Endothelial cell of umbilical vein (primary cell): ENCODE data around the gene TMTC4. TPM values are rescaled to one million over a fixed set of nuclear protein-coding genes. Genes with fewer than 3 reads are reported as not detected.

Source experiments
- BruUV-seq: library from RNA; stranded (reverse); fragments of 400-500 nt; replicated peaks from 2 replicates; lab custom pipeline; 2021; lab: Mats Ljungman, UMichigan
- CTCF ChIA-PET: fragments of 300-600, 350-600 bp; sonication (Branson Sonifier 250); formaldehyde crosslinking; loops from one replicate; lab custom pipeline; 2021; ENCODE audit warnings: antibody characterized with exemption, inconsistent platforms; lab: Charles Lee
- POLR2A ChIA-PET: fragments of 300-600, 350-600 bp; sonication (Branson Sonifier 250); formaldehyde crosslinking; loops from one replicate; lab custom pipeline; 2021; ENCODE audit warnings: antibody characterized with exemption, inconsistent platforms; lab: Charles Lee
- DNase-seq: peaks from one replicate; pipeline ENCODE4 v3.0.0-alpha.2; 2011; ENCODE audit warnings: low read depth, low spot score
- FAIRE-seq: peaks from 2 replicates; lab custom pipeline; 2011; peaks lifted over from hg19 to GRCh38; lab: Jason Lieb, UNC
- H2AFZ ChIP-seq: 2 replicates; pipeline ENCODE4 v1.6.0; 2012; ENCODE audit warnings: low read depth, low read length, control low read depth, inconsistent platforms
- H3K27ac ChIP-seq: 2 replicates; pipeline ENCODE4 v1.5.1; 2011; ENCODE audit warnings: low read depth, mild to moderate bottlenecking, control low read depth, low read length, moderate library complexity; ENCODE audit not compliant: insufficient read depth
- H3K27me3 ChIP-seq, 2 experiments: 2 replicates each; pipeline versions ENCODE4 v1.6.0 to v1.6.1; 2011; ENCODE audit warnings: low read length in 2 of 2, mixed read lengths in 1 of 2; ENCODE audit not compliant: control insufficient read depth in 2 of 2, insufficient read depth in 2 of 2
- H3K36me3 ChIP-seq, 2 experiments: 2 replicates in 1 of 2; 3 replicates in 1 of 2; pipeline ENCODE4 v1.5.1; 2011; ENCODE audit warnings: low read length in 2 of 2, mild to moderate bottlenecking in 1 of 2, moderate library complexity in 1 of 2; ENCODE audit not compliant: control insufficient read depth in 2 of 2, insufficient read depth in 2 of 2; ENCODE audit errors: extremely low read depth in 1 of 2
- H3K4me1 ChIP-seq: 3 replicates; pipeline ENCODE4 v1.5.1; 2011; ENCODE audit warnings: mild to moderate bottlenecking, low read length; ENCODE audit not compliant: control insufficient read depth, insufficient read depth; ENCODE audit errors: extremely low read depth
- H3K4me2 ChIP-seq: 2 replicates; pipeline ENCODE4 v1.6.1; 2011; ENCODE audit warnings: low read length, control low read depth, mixed read lengths; ENCODE audit not compliant: insufficient read depth
- H3K4me3 ChIP-seq, 3 experiments: fragments of 200-600 bp in 1 of 3; sonication (generic), shearing (Covaris generic) in 1 of 3; replicated peaks in 1 of 3; 2 replicates each; pipeline ENCODE4 v1.5.1; 2011 to 2016; ENCODE audit warnings: control low read depth in 3 of 3, low read length in 3 of 3, mild to moderate bottlenecking in 2 of 3, inconsistent platforms in 1 of 3, low read depth in 1 of 3, moderate library complexity in 1 of 3; ENCODE audit not compliant: insufficient read depth in 1 of 3
- H3K79me2 ChIP-seq: 2 replicates; pipeline ENCODE4 v1.6.0; 2012; ENCODE audit warnings: low read length, inconsistent platforms; ENCODE audit not compliant: control insufficient read depth, insufficient read depth
- H3K9ac ChIP-seq: replicated peaks from 2 replicates; pipeline ENCODE3; 2011; ENCODE audit warnings: low read length, control low read depth; ENCODE audit not compliant: insufficient read depth; ENCODE audit errors: extremely low read depth
- H3K9me1 ChIP-seq: replicated peaks from 3 replicates; pipeline ENCODE4 v1.6.0; 2011; ENCODE audit warnings: mild to moderate bottlenecking, low read length; ENCODE audit not compliant: control insufficient read depth, insufficient read depth; ENCODE audit errors: extremely low read depth
- H3K9me3 ChIP-seq: replicated peaks from 2 replicates; pipeline ENCODE4 v1.5.1; 2012; ENCODE audit warnings: low read length, inconsistent platforms; ENCODE audit not compliant: control insufficient read depth, insufficient read depth
- H4K20me1 ChIP-seq: replicated peaks from 2 replicates; pipeline ENCODE3; 2011; ENCODE audit warnings: mild to moderate bottlenecking, low read length; ENCODE audit not compliant: control insufficient read depth, insufficient read depth; ENCODE audit errors: extremely low read depth
- EZH2 ChIP-seq: IDR thresholded peaks from 2 replicates; pipeline ENCODE4 v1.6.1; 2012; ENCODE audit warnings: borderline replicate concordance, low read depth, mild to moderate bottlenecking, moderate library complexity, low read length, inconsistent platforms; ENCODE audit not compliant: severe bottlenecking
- FOS ChIP-seq: IDR thresholded peaks from 2 replicates; pipeline ENCODE4 v1.6.1; 2011; ENCODE audit warnings: mild to moderate bottlenecking, low read length, moderate library complexity, borderline replicate concordance; ENCODE audit not compliant: insufficient read depth
- GATA2 ChIP-seq: IDR thresholded peaks from 2 replicates; pipeline ENCODE4 v1.7.0; 2011; ENCODE audit warnings: low read depth, mild to moderate bottlenecking, moderate library complexity, mixed read lengths, low read length; ENCODE audit not compliant: insufficient read length, insufficient read depth
- JUN ChIP-seq: IDR thresholded peaks from 2 replicates; pipeline ENCODE4 v1.6.1; 2011; ENCODE audit warnings: borderline replicate concordance, low read depth; ENCODE audit not compliant: insufficient read length, insufficient read depth
- MYC ChIP-seq: IDR thresholded peaks from one replicate; pipeline ENCODE4 v1.6.1; 2011; ENCODE audit warnings: mild to moderate bottlenecking, low read depth, low read length
- POLR2A ChIP-seq: IDR thresholded peaks from 2 replicates; pipeline ENCODE4 v1.6.1; 2012; ENCODE audit warnings: low read depth, mild to moderate bottlenecking, control low read depth, low read length
- POLR2AphosphoS5 ChIP-seq: IDR thresholded peaks from 2 replicates; pipeline ENCODE4 v1.6.1; 2012; ENCODE audit warnings: low read depth, mild to moderate bottlenecking, control low read depth, low read length, moderate library complexity; ENCODE audit not compliant: insufficient read depth
- dilution Hi-C: fragments of 300-500 bp; cut with MboI; formaldehyde crosslinking; loops from one replicate; pipeline ENCODE4 v1.15.0; 2019; ENCODE audit warnings: low sequenced_read_pairs; ENCODE audit not compliant: extremely low pct_ligation_motif_present
- intact Hi-C: fragments of 100-400 bp; cut with micrococcal nuclease; formaldehyde crosslinking; loops from one replicate; pipeline ENCODE4 v1.10.0; 2022
- polyA plus RNA-seq, 4 experiments: library from polyadenylated mRNA; depleted of rRNA in 3 of 4; stranded (reverse) in 3 of 4; unstranded in 1 of 4; fragments of >200 nt; gene quantifications; 2 replicates each; pipeline versions ENCODE4 v1.2.1 to v1.2.3, GENCODE V29; 2011 to 2012; ENCODE audit warnings: missing spikeins in 1 of 4
- total RNA-seq: library from RNA; stranded (reverse); gene quantifications from 2 replicates; pipeline ENCODE4 v1.2.3, GENCODE V29; 2021
- TF ChIP-seq, protein P1 (sequence below): IDR thresholded peaks from 2 replicates; pipeline ENCODE4 v1.6.1; 2011; ENCODE audit not compliant: insufficient read depth, insufficient read length
- TF ChIP-seq, protein P2 (sequence below), 2 donors: IDR thresholded peaks; 1 replicate in 1 of 2; 2 replicates in 1 of 2; pipeline ENCODE4 v1.5.1; 2011; ENCODE audit warnings: low read length in 2 of 2, mild to moderate bottlenecking in 2 of 2, moderate library complexity in 2 of 2, control low read depth in 1 of 2, inconsistent platforms in 1 of 2, low read depth in 1 of 2; ENCODE audit not compliant: insufficient read depth in 1 of 2; ENCODE audit errors: extremely low read depth in 1 of 2

Gene TMTC4
- total and polyA plus RNA-seq, 2 donors (not counting 3 experiments of a cell fraction or from before 2014, with no cell fraction given), result 24.6 to 31.9 TPM

DNA sequence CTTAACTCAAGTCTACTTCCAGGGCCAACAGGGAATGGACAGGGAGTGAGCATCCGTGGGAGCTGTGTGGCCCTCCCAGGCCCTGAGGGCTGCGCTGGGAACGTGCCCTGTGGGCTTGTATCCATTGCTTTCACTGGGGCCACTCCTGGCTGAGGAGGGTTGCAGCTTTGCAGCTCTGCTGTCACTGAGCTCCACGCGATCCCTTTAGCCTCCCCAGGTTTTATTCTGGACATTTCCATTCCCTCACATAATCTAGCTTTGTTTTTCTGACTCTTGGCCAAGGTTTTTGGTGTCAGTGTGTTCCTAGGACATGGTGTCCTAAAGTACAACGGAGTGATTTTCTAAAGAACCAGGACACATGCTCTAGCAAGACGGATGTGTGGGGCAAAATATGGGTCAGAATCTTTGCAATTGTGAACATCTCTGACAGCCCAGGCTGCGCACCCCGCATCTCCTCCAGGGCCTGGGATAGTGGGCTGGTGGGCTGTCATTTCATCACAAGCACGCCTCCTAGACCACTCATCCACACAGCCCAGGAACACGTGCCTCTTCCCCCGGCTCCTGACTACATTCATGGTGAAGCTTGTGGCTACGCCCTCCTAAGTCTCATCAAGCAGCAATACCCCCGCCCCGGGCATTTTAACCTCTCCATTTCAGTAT lies 114.0 kb downstream of the TMTC4 start:
- dilution Hi-C loops (no loop called here), intact Hi-C loops (no loop called here)
- Histone ChIP-seq H3K27ac (no peak overlapping the region), H3K4me1 (no peaks in the 10 kb centered on the region), H3K4me3 (no peak overlapping the region), H2AFZ (no peak overlapping the region), H3K79me2 (no peaks in the 10 kb centered on the region), H3K9ac (no peak overlapping the region), H3K27me3 (no peaks in the 10 kb centered on the region), H3K36me3 (no peaks in the 10 kb centered on the region), H4K20me1 (no peaks in the 10 kb centered on the region), H3K9me1 (no peaks in the 10 kb centered on the region), H3K9me3 (no peaks in the 10 kb centered on the region), H3K4me2 (no peak overlapping the region)
- DNase-seq, result no peak
- no TSS peak for BruUV-seq
- TF ChIP-seq, protein P1, sequence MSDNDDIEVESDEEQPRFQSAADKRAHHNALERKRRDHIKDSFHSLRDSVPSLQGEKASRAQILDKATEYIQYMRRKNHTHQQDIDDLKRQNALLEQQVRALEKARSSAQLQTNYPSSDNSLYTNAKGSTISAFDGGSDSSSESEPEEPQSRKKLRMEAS, result no peak
- TF ChIP-seq GATA2 (no peak), POLR2AphosphoS5 (no peak), JUN (no peak), EZH2 (no peak), FOS (no peak), POLR2A (no peak), MYC (no peak)
- TF ChIP-seq, protein P2, sequence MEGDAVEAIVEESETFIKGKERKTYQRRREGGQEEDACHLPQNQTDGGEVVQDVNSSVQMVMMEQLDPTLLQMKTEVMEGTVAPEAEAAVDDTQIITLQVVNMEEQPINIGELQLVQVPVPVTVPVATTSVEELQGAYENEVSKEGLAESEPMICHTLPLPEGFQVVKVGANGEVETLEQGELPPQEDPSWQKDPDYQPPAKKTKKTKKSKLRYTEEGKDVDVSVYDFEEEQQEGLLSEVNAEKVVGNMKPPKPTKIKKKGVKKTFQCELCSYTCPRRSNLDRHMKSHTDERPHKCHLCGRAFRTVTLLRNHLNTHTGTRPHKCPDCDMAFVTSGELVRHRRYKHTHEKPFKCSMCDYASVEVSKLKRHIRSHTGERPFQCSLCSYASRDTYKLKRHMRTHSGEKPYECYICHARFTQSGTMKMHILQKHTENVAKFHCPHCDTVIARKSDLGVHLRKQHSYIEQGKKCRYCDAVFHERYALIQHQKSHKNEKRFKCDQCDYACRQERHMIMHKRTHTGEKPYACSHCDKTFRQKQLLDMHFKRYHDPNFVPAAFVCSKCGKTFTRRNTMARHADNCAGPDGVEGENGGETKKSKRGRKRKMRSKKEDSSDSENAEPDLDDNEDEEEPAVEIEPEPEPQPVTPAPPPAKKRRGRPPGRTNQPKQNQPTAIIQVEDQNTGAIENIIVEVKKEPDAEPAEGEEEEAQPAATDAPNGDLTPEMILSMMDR (IDR thresholded peaks at IDR 0.05; ENCODE audit: extremely low read depth in 1 of 2, insufficient read depth in 1 of 2, low read depth in 1 of 2, low read length in 2 of 2), result no peak
- CTCF ChIA-PET, result interaction anchor here (4.1 kb wide), 1 partner anchor 13 kb away, joined by 25 read pairs; no protein-coding TSS in a partner anchor
- POLR2A ChIA-PET, result no interaction called here
- no peak for FAIRE-seq
